T-helper 1 cell treated with Interleukin-12 subunit alpha and Interleukin-12 subunit beta and Interleukin-4 antibody, amounts not matched to agents 30 μg/mL and 1 μg/mL, for 36 hours (primary cell): ENCODE measurements around the gene TMEM167A.
A peak's percentile ranks its signal among the peaks of the same experiment; 100 is the strongest.

Experiments
- H3K27ac Mint-ChIP-seq: one replicate; pipeline ENCODE4 v1.8.0; 2021; ENCODE audit warnings: mild to moderate bottlenecking, mixed read lengths
- H3K27me3 Mint-ChIP-seq: one replicate; pipeline ENCODE4 v1.8.0; 2021; ENCODE audit warnings: low read depth, mixed read lengths
- H3K36me3 Mint-ChIP-seq: one replicate; pipeline ENCODE4 v1.8.0; 2021; ENCODE audit warnings: low read depth, mixed read lengths
- H3K4me1 Mint-ChIP-seq: one replicate; pipeline ENCODE4 v1.8.0; 2021; ENCODE audit warnings: low read depth, mixed read lengths
- H3K4me3 Mint-ChIP-seq: one replicate; pipeline ENCODE4 v1.8.0; 2021; ENCODE audit warnings: mild to moderate bottlenecking, moderate library complexity, mixed read lengths
- H3K9me3 Mint-ChIP-seq: one replicate; pipeline ENCODE4 v1.8.0; 2021; ENCODE audit warnings: mixed read lengths

Gene TMEM167A, protein sequence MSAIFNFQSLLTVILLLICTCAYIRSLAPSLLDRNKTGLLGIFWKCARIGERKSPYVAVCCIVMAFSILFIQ

GRCh38 chr5:83076742-83077661 is at the start of gene TMEM167A, which contains the start of gene XRCC4:
Gene TMEM167A, minus strand, starts transcription at chr5:83077394. Its CDS starts 71 bp downstream, at chr5:83077323.
Gene XRCC4, plus strand, starts transcription at chr5:83077547. Its CDS starts 27,373 bp downstream, at chr5:83104920.
- peak within 1 kb of the TSS; percentile 98 for H3K4me3 Mint-ChIP-seq
- H3K4me1 Mint-ChIP-seq: peaks cover 32% of the 10 kb centered on the region
- peak within 1 kb of the TSS; percentile 97 for H3K27ac Mint-ChIP-seq
- peaks cover 21% of the 10 kb centered on the region for H3K36me3 Mint-ChIP-seq
- H3K9me3 Mint-ChIP-seq: no peaks in the 10 kb centered on the region
- H3K27me3 Mint-ChIP-seq: no peaks in the 10 kb centered on the region

DNA sequence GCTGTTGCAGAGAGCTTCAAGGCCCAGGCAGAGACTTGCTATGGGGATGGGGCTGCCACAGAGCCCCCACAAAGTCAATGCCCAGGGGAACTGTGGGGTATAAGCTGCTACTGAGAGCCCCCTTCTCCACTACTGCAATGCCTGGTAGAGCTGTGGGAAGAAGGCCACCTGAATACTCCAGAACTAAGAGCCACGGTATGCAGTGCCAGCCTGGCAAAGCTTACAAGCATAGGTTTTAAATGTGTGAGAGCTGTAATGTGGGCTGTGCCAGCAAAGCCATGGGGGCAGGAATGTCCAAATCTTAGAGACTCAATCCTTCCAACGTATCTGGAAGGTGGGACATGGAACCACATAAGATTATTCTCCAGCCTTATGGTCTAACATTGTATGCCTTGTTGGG is 49.3 kb upstream of the TMEM167A start:
- no peak overlapping the region for H3K27ac Mint-ChIP-seq
- peaks cover 20% of the 10 kb centered on the region for H3K9me3 Mint-ChIP-seq
- no peaks in the 10 kb centered on the region for H3K4me1 Mint-ChIP-seq
- peaks cover 2% of the 10 kb centered on the region for H3K36me3 Mint-ChIP-seq
- H3K27me3 Mint-ChIP-seq: no peaks in the 10 kb centered on the region
- no peak overlapping the region for H3K4me3 Mint-ChIP-seq

GRCh38 chr5:83125560-83125959 is 48.4 kb upstream of the TMEM167A start:
- Mint-ChIP-seq H3K36me3 (peaks cover 2% of the 10 kb centered on the region), H3K27ac (no peak overlapping the region), H3K9me3 (peaks cover 14% of the 10 kb centered on the region), H3K4me1 (no peaks in the 10 kb centered on the region), H3K4me3 (no peak overlapping the region), H3K27me3 (no peaks in the 10 kb centered on the region)

DNA sequence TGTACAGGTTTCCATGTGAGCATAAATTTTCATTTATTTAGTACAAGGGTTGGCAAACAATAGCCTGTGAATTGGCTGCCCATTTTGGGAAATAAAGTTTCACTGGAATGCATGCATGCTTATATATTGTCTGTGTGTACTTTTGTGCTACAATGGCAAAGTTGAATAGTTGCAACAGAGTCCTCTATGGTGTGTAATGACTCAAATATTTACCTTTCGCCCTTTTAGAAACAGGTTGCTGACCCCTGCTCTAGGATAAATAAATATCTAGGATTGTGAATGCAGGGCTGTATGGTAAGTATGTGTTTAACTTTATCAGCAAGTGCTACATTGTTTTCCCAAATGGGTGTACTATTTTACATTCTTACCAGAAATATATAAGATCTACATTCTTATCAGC is 47.4 kb upstream of the TMEM167A start:
- Mint-ChIP-seq H3K36me3 (peaks cover 2% of the 10 kb centered on the region), H3K4me1 (no peaks in the 10 kb centered on the region), H3K27ac (no peak overlapping the region), H3K27me3 (no peaks in the 10 kb centered on the region), H3K9me3 (peaks cover 14% of the 10 kb centered on the region), H3K4me3 (no peak overlapping the region)

- Mint-ChIP-seq H3K27ac (no peak overlapping the region), H3K27me3 (no peaks in the 10 kb centered on the region), H3K4me1 (no peaks in the 10 kb centered on the region)
Measured at GRCh38 chr5:83118976-83119375, 41.8 kb upstream of the TMEM167A start.

GRCh38 chr5:83118471-83118870 is 41.3 kb upstream of the TMEM167A start:
- peaks cover 7% of the 10 kb centered on the region for H3K36me3 Mint-ChIP-seq
- H3K9me3 Mint-ChIP-seq: peaks cover 10% of the 10 kb centered on the region
- H3K4me3 Mint-ChIP-seq: no peak overlapping the region
- H3K27ac Mint-ChIP-seq: no peak overlapping the region
- H3K4me1 Mint-ChIP-seq: no peaks in the 10 kb centered on the region
- H3K27me3 Mint-ChIP-seq: no peaks in the 10 kb centered on the region

More at GRCh38 chr5:83118976-83119375, 41.8 kb upstream of the TMEM167A start:
- Mint-ChIP-seq H3K4me3 (no peak overlapping the region), H3K9me3 (peaks cover 10% of the 10 kb centered on the region), H3K36me3 (peaks cover 7% of the 10 kb centered on the region)

DNA sequence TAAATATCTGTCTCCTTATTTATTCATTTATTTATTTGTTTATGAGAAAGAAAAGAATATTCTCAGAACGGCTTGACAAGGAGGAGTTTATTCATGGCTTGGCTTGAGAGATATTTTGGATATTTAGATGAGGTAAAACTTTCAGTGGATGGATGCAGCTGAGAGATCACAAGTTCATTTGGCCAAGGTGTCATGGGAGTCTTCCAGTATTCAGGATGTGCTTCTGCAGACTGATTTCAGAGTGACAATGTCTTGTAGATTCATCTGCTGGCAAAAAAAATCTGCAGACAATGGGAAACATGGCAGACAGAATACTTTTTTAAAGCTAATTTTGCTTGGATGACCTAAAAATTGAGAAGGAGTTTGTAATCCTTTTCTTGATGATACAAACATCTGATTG is 38.6 kb upstream of the TMEM167A start:
- H3K9me3 Mint-ChIP-seq: peaks cover 22% of the 10 kb centered on the region
- H3K36me3 Mint-ChIP-seq: peaks cover 17% of the 10 kb centered on the region
- H3K4me3 Mint-ChIP-seq: no peak overlapping the region
- no peaks in the 10 kb centered on the region for H3K27me3 Mint-ChIP-seq
- H3K4me1 Mint-ChIP-seq: no peaks in the 10 kb centered on the region
- H3K27ac Mint-ChIP-seq: no peak overlapping the region

- Mint-ChIP-seq H3K4me1 (no peaks in the 10 kb centered on the region), H3K27me3 (no peaks in the 10 kb centered on the region), H3K36me3 (peaks cover 12% of the 10 kb centered on the region), H3K27ac (no peak overlapping the region), H3K4me3 (no peak overlapping the region), H3K9me3 (peaks cover 12% of the 10 kb centered on the region)
Measured at GRCh38 chr5:83109380-83109779, 32.2 kb upstream of the TMEM167A start.

GRCh38 chr5:83107692-83108420 is 30.7 kb upstream of the TMEM167A start:
- Mint-ChIP-seq H3K9me3 (peaks cover 8% of the 10 kb centered on the region), H3K27me3 (no peaks in the 10 kb centered on the region), H3K4me3 (no peak overlapping the region), H3K36me3 (peaks cover 12% of the 10 kb centered on the region), H3K27ac (no peak overlapping the region), H3K4me1 (no peaks in the 10 kb centered on the region)

GRCh38 chr5:83104021-83104420 is 26.8 kb upstream of the TMEM167A start:
- H3K4me1 Mint-ChIP-seq: no peaks in the 10 kb centered on the region
- H3K27ac Mint-ChIP-seq: no peak overlapping the region
- no peak overlapping the region for H3K4me3 Mint-ChIP-seq
- H3K36me3 Mint-ChIP-seq: no peaks in the 10 kb centered on the region
- H3K9me3 Mint-ChIP-seq: no peaks in the 10 kb centered on the region
- no peaks in the 10 kb centered on the region for H3K27me3 Mint-ChIP-seq

DNA sequence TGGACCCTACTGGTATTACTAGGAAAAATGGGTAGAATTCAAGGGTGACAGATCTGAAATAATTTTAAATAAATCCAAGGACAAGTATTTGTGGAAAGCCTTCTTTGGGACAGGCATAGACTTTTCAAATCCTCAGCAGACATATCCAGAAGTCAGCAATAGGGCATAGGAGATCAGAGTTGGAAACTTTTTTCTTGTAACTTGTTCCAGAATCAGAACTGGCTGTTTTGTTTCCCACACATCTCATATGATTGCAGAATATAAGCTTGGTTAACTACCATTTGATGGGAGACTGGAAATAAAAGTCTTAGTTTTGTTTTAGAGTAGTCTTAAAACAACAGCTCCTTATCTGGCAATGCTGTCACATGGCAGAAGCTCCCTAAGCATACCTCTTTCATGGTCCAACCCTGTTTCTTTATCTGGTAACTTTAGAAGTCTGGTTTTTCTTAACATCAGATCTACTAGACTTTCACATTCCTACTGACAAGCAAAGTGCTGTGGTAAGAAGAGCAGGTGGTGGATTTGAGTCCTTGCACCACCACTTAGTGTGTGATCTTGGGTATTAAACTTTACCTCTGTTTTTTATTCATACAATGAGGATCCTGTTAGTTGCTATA is 25.3 kb upstream of the TMEM167A start:
- H3K27ac Mint-ChIP-seq: no peak overlapping the region
- H3K4me1 Mint-ChIP-seq: no peaks in the 10 kb centered on the region
- no peaks in the 10 kb centered on the region for H3K36me3 Mint-ChIP-seq
- no peaks in the 10 kb centered on the region for H3K27me3 Mint-ChIP-seq
- H3K9me3 Mint-ChIP-seq: no peaks in the 10 kb centered on the region
- no peak overlapping the region for H3K4me3 Mint-ChIP-seq

DNA sequence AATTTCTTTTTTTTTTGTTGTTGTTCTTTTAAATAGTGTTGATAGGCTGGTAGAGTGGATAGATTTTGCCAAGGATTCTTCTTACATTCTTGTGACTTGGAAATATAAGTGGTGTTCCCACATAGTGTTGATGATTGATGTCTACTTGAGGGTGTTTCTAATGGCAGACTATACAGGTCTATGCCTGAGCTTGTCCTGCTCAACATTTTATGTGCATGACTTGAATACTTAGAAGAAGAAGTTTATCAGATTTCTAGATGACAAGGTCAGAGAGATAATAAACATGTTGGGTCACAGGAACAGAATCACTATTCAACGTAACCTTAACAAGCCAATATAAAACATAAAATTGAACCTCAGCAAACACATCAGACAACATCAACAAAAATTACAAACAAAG is 24.3 kb upstream of the TMEM167A start:
- Mint-ChIP-seq H3K36me3 (no peaks in the 10 kb centered on the region), H3K4me1 (no peaks in the 10 kb centered on the region), H3K4me3 (no peak overlapping the region)

DNA sequence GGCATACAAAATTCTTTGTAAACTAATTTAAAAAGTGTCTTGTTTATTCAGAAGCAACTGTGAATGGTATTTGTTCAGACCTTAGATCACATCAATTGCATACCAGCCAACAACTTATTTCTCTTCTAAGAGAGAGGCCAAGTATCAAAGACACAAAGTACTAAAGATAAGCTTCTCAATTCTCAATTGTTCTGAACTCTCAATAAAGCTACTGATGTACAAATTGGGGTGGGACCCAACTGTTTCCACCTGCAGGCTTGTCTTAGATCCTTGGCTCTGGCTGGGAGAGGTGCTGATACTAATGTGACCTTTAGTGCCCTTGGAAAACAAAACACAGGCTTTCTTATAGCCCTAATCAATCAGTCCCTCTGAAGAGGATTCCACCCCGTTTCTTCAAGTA is 22.3 kb upstream of the TMEM167A start:
- Mint-ChIP-seq H3K4me3 (no peak overlapping the region), H3K27ac (no peak overlapping the region), H3K36me3 (no peaks in the 10 kb centered on the region), H3K27me3 (no peaks in the 10 kb centered on the region), H3K4me1 (no peaks in the 10 kb centered on the region), H3K9me3 (peaks cover under 1% of the 10 kb centered on the region)

More for the DNA sequence above, 24.3 kb upstream of the TMEM167A start:
- Mint-ChIP-seq H3K27me3 (no peaks in the 10 kb centered on the region), H3K9me3 (no peaks in the 10 kb centered on the region), H3K27ac (no peak overlapping the region)

GRCh38 chr5:83099001-83099400 is 21.8 kb upstream of the TMEM167A start:
- no peaks in the 10 kb centered on the region for H3K27me3 Mint-ChIP-seq
- H3K9me3 Mint-ChIP-seq: peaks cover 5% of the 10 kb centered on the region
- H3K36me3 Mint-ChIP-seq: peaks cover 2% of the 10 kb centered on the region
- H3K4me1 Mint-ChIP-seq: no peaks in the 10 kb centered on the region
- no peak overlapping the region for H3K27ac Mint-ChIP-seq
- H3K4me3 Mint-ChIP-seq: no peak overlapping the region
